H9 (cell line): Measurements from ENCODE around the gene C1QTNF3. TPM values are rescaled to one million over a fixed set of nuclear protein-coding genes. Genes with fewer than 3 reads are reported as not detected.

Experiments used
- DNase-seq: peaks from one replicate; pipeline ENCODE4 v3.0.0-alpha.2; 2017
- H2AFZ ChIP-seq: one replicate; pipeline ENCODE4 v1.6.1; 2013; ENCODE audit warnings: mild to moderate bottlenecking, low read length, control low read depth, moderate library complexity
- H2AK5ac ChIP-seq: 2 replicates; pipeline ENCODE4 v1.6.1; 2013; ENCODE audit warnings: low read length, control low read depth, mixed read lengths; ENCODE audit not compliant: insufficient read length
- H2BK120ac ChIP-seq: one replicate; pipeline ENCODE4 v1.6.1; 2013; ENCODE audit warnings: low read depth, mild to moderate bottlenecking, low read length, control low read depth, inconsistent platforms; ENCODE audit not compliant: poor library complexity, severe bottlenecking
- H2BK12ac ChIP-seq: 2 replicates; pipeline ENCODE4 v1.6.1; 2013; ENCODE audit warnings: low read length, control low read depth, mixed read lengths, low read depth; ENCODE audit not compliant: insufficient read length
- H2BK15ac ChIP-seq: 2 replicates; pipeline ENCODE4 v1.6.1; 2013; ENCODE audit warnings: low read depth, low read length, control low read depth
- H2BK20ac ChIP-seq: one replicate; pipeline ENCODE4 v1.6.1; 2013; ENCODE audit warnings: low read depth, mild to moderate bottlenecking, low read length, control low read depth, inconsistent platforms; ENCODE audit not compliant: poor library complexity, severe bottlenecking
- H2BK5ac ChIP-seq: 2 replicates; pipeline ENCODE4 v1.6.1; 2013; ENCODE audit warnings: low read length, control low read depth, mixed read lengths; ENCODE audit not compliant: insufficient read length
- H3K14ac ChIP-seq: 2 replicates; pipeline ENCODE4 v1.6.1; 2013; ENCODE audit warnings: low read length, control low read depth; ENCODE audit not compliant: insufficient read depth
- H3K18ac ChIP-seq: 2 replicates; pipeline ENCODE4 v1.6.1; 2013; ENCODE audit warnings: low read depth, mild to moderate bottlenecking, mixed read lengths, low read length, control low read depth; ENCODE audit not compliant: insufficient read length
- H3K23ac ChIP-seq: 2 replicates; pipeline ENCODE4 v1.6.1; 2013; ENCODE audit warnings: low read length, control low read depth, mixed read lengths, low read depth; ENCODE audit not compliant: insufficient read length
- H3K23me2 ChIP-seq: 2 replicates; pipeline ENCODE4 v1.6.1; 2013; ENCODE audit warnings: low read depth, mild to moderate bottlenecking, mixed read lengths, low read length, control low read depth; ENCODE audit not compliant: insufficient read length, poor library complexity, severe bottlenecking
- H3K27ac ChIP-seq: 2 replicates; pipeline ENCODE4 v1.5.1; 2013; ENCODE audit warnings: low read length, control low read depth, mixed read lengths, low read depth; ENCODE audit not compliant: insufficient read length
- H3K27me3 ChIP-seq: 2 replicates; pipeline ENCODE4 v1.6.1; 2013; ENCODE audit warnings: low read length, control low read depth, inconsistent platforms; ENCODE audit not compliant: insufficient read depth
- H3K4ac ChIP-seq: 2 replicates; pipeline ENCODE4 v1.6.1; 2013; ENCODE audit warnings: low read depth, mild to moderate bottlenecking, control low read depth, inconsistent platforms, low read length, moderate library complexity
- H3K4me1 ChIP-seq: 2 replicates; pipeline ENCODE4 v1.6.1; 2013; ENCODE audit warnings: low read length, control low read depth, inconsistent platforms; ENCODE audit not compliant: insufficient read depth
- H3K4me2 ChIP-seq: 2 replicates; pipeline ENCODE4 v1.6.1; 2013; ENCODE audit warnings: low read length, control low read depth, mixed read lengths; ENCODE audit not compliant: insufficient read length, insufficient read depth
- H3K56ac ChIP-seq: 2 replicates; pipeline ENCODE4 v1.6.1; 2013; ENCODE audit warnings: low read depth, mild to moderate bottlenecking, mixed read lengths, low read length, control low read depth; ENCODE audit not compliant: insufficient read length
- H3K79me1 ChIP-seq: 2 replicates; pipeline ENCODE4 v1.6.1; 2013; ENCODE audit warnings: low read depth, mild to moderate bottlenecking, moderate library complexity, low read length, control low read depth, inconsistent platforms; ENCODE audit not compliant: insufficient read depth, poor library complexity, severe bottlenecking
- H3K79me2 ChIP-seq: 2 replicates; pipeline ENCODE4 v1.6.1; 2013; ENCODE audit warnings: low read length, control low read depth, inconsistent platforms; ENCODE audit not compliant: insufficient read depth
- H3K9ac ChIP-seq: 2 replicates; pipeline ENCODE4 v1.6.1; 2013; ENCODE audit warnings: low read length, control low read depth, mixed read lengths; ENCODE audit not compliant: insufficient read length; ENCODE audit errors: extremely low read depth
- H3K9me3 ChIP-seq: one replicate; pipeline ENCODE4 v1.6.1; 2013; ENCODE audit warnings: low read depth, low read length, inconsistent platforms; ENCODE audit not compliant: control insufficient read depth
- H3T11ph ChIP-seq: one replicate; pipeline ENCODE4 v1.6.1; 2013; ENCODE audit warnings: mild to moderate bottlenecking, low read length, control low read depth, inconsistent platforms
- H4K20me1 ChIP-seq: one replicate; pipeline ENCODE4 v1.6.1; 2013; ENCODE audit not compliant: control insufficient read depth, insufficient read length, insufficient read depth
- H4K5ac ChIP-seq: 2 replicates; pipeline ENCODE4 v1.6.1; 2013; ENCODE audit warnings: low read depth, mild to moderate bottlenecking, mixed read lengths, low read length, control low read depth; ENCODE audit not compliant: insufficient read length
- H4K8ac ChIP-seq: replicated peaks from 2 replicates; pipeline ENCODE4 v1.6.1; 2013; ENCODE audit warnings: low read length, control low read depth, mixed read lengths, low read depth; ENCODE audit not compliant: insufficient read length
- H4K91ac ChIP-seq: 2 replicates; pipeline ENCODE4 v1.6.1; 2013; ENCODE audit warnings: low read depth, mild to moderate bottlenecking, moderate library complexity, mixed read lengths, low read length, control low read depth; ENCODE audit not compliant: insufficient read length
- H3K27ac Mint-ChIP-seq, 3 experiments: 2 replicates in 2 of 3; 3 replicates in 1 of 3; pipeline ENCODE4 v1.8.0; 2020 to 2021; ENCODE audit warnings: mixed read lengths in 3 of 3, mild to moderate bottlenecking in 1 of 3, moderate library complexity in 1 of 3
- H3K27me3 Mint-ChIP-seq: 2 replicates; pipeline ENCODE4 v1.8.0; 2021; ENCODE audit warnings: low read depth, mild to moderate bottlenecking, moderate library complexity, mixed read lengths
- H3K36me3 Mint-ChIP-seq, 3 experiments: 2 replicates in 2 of 3; 3 replicates in 1 of 3; pipeline ENCODE4 v1.8.0; 2020 to 2021; ENCODE audit warnings: low read depth in 3 of 3, mixed read lengths in 3 of 3; ENCODE audit not compliant: insufficient read depth in 1 of 3
- H3K4me1 Mint-ChIP-seq, 2 experiments: 2 replicates each; pipeline ENCODE4 v1.8.0; 2020; ENCODE audit warnings: mixed read lengths in 2 of 2
- H3K4me3 Mint-ChIP-seq, 2 experiments: 2 replicates in 1 of 2; 3 replicates in 1 of 2; pipeline ENCODE4 v1.8.0; 2020 to 2021; ENCODE audit warnings: mild to moderate bottlenecking in 2 of 2, mixed read lengths in 2 of 2, moderate library complexity in 1 of 2
- H3K9me3 Mint-ChIP-seq, 2 experiments: 2 replicates in 1 of 2; 3 replicates in 1 of 2; pipeline ENCODE4 v1.8.0; 2020; ENCODE audit warnings: mild to moderate bottlenecking in 2 of 2, mixed read lengths in 2 of 2, moderate library complexity in 1 of 2
- CTCF ChIP-seq: fragments of 200-600 bp; sonication (generic); conservative IDR thresholded peaks from 3 replicates; pipeline ENCODE4 v1.8.0; 2021; ENCODE audit warnings: antibody characterized with exemption, mild to moderate bottlenecking
- WGBS: extraction: QIAGEN DNeasy Blood & Tissue Kit; methylation state at CpG from one replicate; pipeline ENCODE4 v1.1.7; 2013; ENCODE audit warnings: missing lambda C conversion rate, low lambda C conversion rate, mixed read lengths; ENCODE audit not compliant: insufficient read length; ENCODE audit errors: extremely low coverage; 5-methylcytosine and 5-hydroxymethylcytosine counted together
- total RNA-seq: library from RNA; stranded (reverse); gene quantifications from 2 replicates; pipeline ENCODE4 v1.2.1, GENCODE V29; 2021

C1QTNF3 gene
- total RNA-seq, 1 experiment from 2014 or later = 1.1 TPM

- Mint-ChIP-seq H3K9me3 (no peaks in the 10 kb centered on the region), H3K27me3 (no peaks in the 10 kb centered on the region), H3K4me3 (no peak overlapping the region), H3K27ac (no peak overlapping the region), H3K4me1 (peaks cover 25 to 26% of the 10 kb centered on the region in 2 experiments), H3K36me3 (peaks cover 0 to 9% (median 4%) of the 10 kb centered on the region in 3 experiments; a peak in 6 of 7 replicates)
- Histone ChIP-seq H3K23ac (no peak overlapping the region), H3K23me2 (peaks cover 3% of the 10 kb centered on the region), H2BK120ac (no peak overlapping the region), H3K79me1 (no peaks in the 10 kb centered on the region), H4K5ac (no peak overlapping the region), H2AK5ac (no peak overlapping the region), H3K18ac (no peak overlapping the region), H3K4ac (no peak overlapping the region), H2BK15ac (no peak overlapping the region), H3K56ac (no peak overlapping the region), H4K91ac (no peak overlapping the region), H2BK5ac (no peak overlapping the region), H2BK12ac (no peak overlapping the region), H2AFZ (no peak overlapping the region), H4K20me1 (no peaks in the 10 kb centered on the region), H3T11ph (no peak overlapping the region), H2BK20ac (no peak overlapping the region), H4K8ac (no peak overlapping the region), H3K9ac (no peak overlapping the region), H3K27me3 (no peaks in the 10 kb centered on the region), H3K4me1 (no peaks in the 10 kb centered on the region), H3K14ac (no peak overlapping the region), H3K27ac (no peak overlapping the region), H3K9me3 (no peaks in the 10 kb centered on the region), H3K79me2 (no peaks in the 10 kb centered on the region), H3K4me2 (no peak overlapping the region)
- WGBS = no CpG with 5 or more reads among the region's 1 CpG
- TF ChIP-seq CTCF = no peak
- no peak for DNase-seq
Observed at GRCh38 chr5:34009610-34010009, 33.4 kb downstream of the C1QTNF3 start.
